ENCODE measurements around the gene ACBD4. TPM values are rescaled to one million over a fixed set of nuclear protein-coding genes. Genes with fewer than 3 reads are reported as not detected.

Gene ACBD4
- total RNA-seq, 4 donors from 2014 or later = 5.1 to 23.4 (median 9.5) TPM

DNA sequence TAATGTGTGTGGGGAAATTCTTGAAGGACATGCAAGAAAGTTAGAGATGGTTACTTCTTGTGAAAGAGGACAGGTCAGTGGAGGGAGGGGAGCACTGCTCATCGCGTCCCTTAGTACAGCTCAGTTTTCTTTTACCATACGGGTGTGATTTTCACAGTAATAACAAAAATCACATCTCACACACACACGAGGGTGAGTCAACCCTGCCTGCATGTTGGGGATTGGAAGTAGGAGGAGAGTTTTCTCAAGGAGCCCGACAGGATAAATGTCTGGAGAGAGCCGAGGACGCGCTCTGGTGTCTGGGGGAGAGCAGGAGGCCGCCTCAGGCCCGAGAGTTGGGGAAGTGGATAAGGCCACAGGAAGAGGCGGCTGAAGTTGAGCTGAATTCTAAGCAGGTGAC, 19.6 kb upstream of the ACBD4 start:
- no peak for TF ChIP-seq CTCF (IDR thresholded peaks at IDR 0.05; ENCODE audit: low read depth)

GRCh38 chr17:45116434-45117016, 19.0 kb upstream of the ACBD4 start:
- TF ChIP-seq CTCF (IDR thresholded peaks at IDR 0.05; ENCODE audit: low read depth) = no peak

DNA sequence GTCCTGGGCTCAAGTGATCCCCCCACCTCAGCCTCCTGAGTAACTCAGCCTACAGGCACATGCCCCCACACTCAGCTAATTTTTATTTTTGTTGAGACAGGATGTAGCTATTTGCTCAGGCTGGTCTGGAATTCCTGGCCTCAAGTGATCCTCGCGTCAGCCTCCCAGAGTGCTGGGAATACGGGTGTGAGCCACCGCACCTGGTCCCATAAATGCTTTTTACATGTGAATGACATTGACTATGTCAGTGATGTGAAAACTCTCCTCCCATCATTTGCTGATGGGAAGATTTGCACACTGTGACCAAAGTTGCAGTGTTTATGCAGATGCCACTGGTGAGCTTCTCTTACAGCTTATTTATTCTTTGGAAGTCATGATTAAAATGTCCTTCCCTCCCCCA, 18.2 kb upstream of the ACBD4 start:
- no peak for TF ChIP-seq CTCF (IDR thresholded peaks at IDR 0.05; ENCODE audit: low read depth)

GRCh38 chr17:45117848-45118646, 17.4 kb upstream of the ACBD4 start:
- no peak for TF ChIP-seq CTCF (IDR thresholded peaks at IDR 0.05; ENCODE audit: low read depth)

GRCh38 chr17:45118691-45119090, 16.8 kb upstream of the ACBD4 start:
- TF ChIP-seq CTCF (IDR thresholded peaks at IDR 0.05; ENCODE audit: low read depth) = no peak

- TF ChIP-seq CTCF (IDR thresholded peaks at IDR 0.05; ENCODE audit: low read depth) = no peak
Observed at GRCh38 chr17:45119964-45120363, 15.5 kb upstream of the ACBD4 start.

- TF ChIP-seq CTCF (IDR thresholded peaks at IDR 0.05; ENCODE audit: low read depth) = no peak
Observed at GRCh38 chr17:45120558-45120957, 14.9 kb upstream of the ACBD4 start.

Measured in subcutaneous adipose tissue (tissue), 4 donors.